Skeletal muscle cell (primary cell): Measurements from ENCODE around the gene PRSS2.

Experiments used
- DNase-seq: peaks from one replicate; pipeline ENCODE4 v3.0.0-alpha.2; 2010; ENCODE audit warnings: low read depth
- H3K4me3 ChIP-seq: 2 replicates; pipeline ENCODE4 v1.5.1; 2011; ENCODE audit warnings: low read depth, mild to moderate bottlenecking, control low read depth, low read length, moderate library complexity

The PRSS2 gene

GRCh38 chr7:142797391-142798377 lies 26.9 kb downstream of the PRSS2 start:
- DNase-seq: no peak
- peak overlapping the region; percentile 49 for H3K4me3 ChIP-seq

- no peak for DNase-seq
- no peak overlapping the region for H3K4me3 ChIP-seq
These were observed 28.0 kb downstream of the PRSS2 start for GRCh38 chr7:142798451-142799436.

- no peak overlapping the region for H3K4me3 ChIP-seq
These were observed 28.7 kb downstream of the PRSS2 start for GRCh38 chr7:142799437-142799835.

GRCh38 chr7:142800088-142800487 lies 29.3 kb downstream of the PRSS2 start:
- no peak for DNase-seq
- H3K4me3 ChIP-seq: no peak overlapping the region

More at GRCh38 chr7:142799437-142799835, 28.7 kb downstream of the PRSS2 start:
- DNase-seq: no peak

GRCh38 chr7:142800699-142801260 lies 30.0 kb downstream of the PRSS2 start:
- no peak overlapping the region for H3K4me3 ChIP-seq
- no peak for DNase-seq

GRCh38 chr7:142801601-142802295 lies 31.0 kb downstream of the PRSS2 start:
- no peak overlapping the region for H3K4me3 ChIP-seq
- DNase-seq: no peak

- DNase-seq: no peak
- H3K4me3 ChIP-seq: no peak overlapping the region
These were observed 31.5 kb downstream of the PRSS2 start for GRCh38 chr7:142802301-142802700.

GRCh38 chr7:142803901-142804300 lies 33.1 kb downstream of the PRSS2 start:
- H3K4me3 ChIP-seq: no peak overlapping the region
- DNase-seq: no peak

- DNase-seq: no peak
These were observed 34.0 kb downstream of the PRSS2 start for GRCh38 chr7:142804728-142805207.

GRCh38 chr7:142805350-142806021 lies 34.7 kb downstream of the PRSS2 start:
- no peak for DNase-seq
- no peak overlapping the region for H3K4me3 ChIP-seq

More at GRCh38 chr7:142804728-142805207, 34.0 kb downstream of the PRSS2 start:
- no peak overlapping the region for H3K4me3 ChIP-seq

GRCh38 chr7:142806022-142806356 lies 35.2 kb downstream of the PRSS2 start:
- no peak for DNase-seq
- H3K4me3 ChIP-seq: no peak overlapping the region

GRCh38 chr7:142806957-142807356 lies 36.2 kb downstream of the PRSS2 start:
- no peak overlapping the region for H3K4me3 ChIP-seq

GRCh38 chr7:142807855-142808460 lies 37.2 kb downstream of the PRSS2 start:
- no peak overlapping the region for H3K4me3 ChIP-seq
- no peak for DNase-seq

More at GRCh38 chr7:142806957-142807356, 36.2 kb downstream of the PRSS2 start:
- no peak for DNase-seq

GRCh38 chr7:142808461-142808801 lies 37.7 kb downstream of the PRSS2 start:
- H3K4me3 ChIP-seq: no peak overlapping the region
- no peak for DNase-seq

- no peak overlapping the region for H3K4me3 ChIP-seq
- DNase-seq: no peak
These were observed 38.2 kb downstream of the PRSS2 start for GRCh38 chr7:142808802-142809583.

GRCh38 chr7:142809671-142810070 lies 38.9 kb downstream of the PRSS2 start:
- no peak for DNase-seq
- H3K4me3 ChIP-seq: no peak overlapping the region

GRCh38 chr7:142811154-142811737 lies 40.5 kb downstream of the PRSS2 start:
- no peak overlapping the region for H3K4me3 ChIP-seq

More at GRCh38 chr7:142811154-142811737, 40.5 kb downstream of the PRSS2 start:
- no peak for DNase-seq
